HG03045 (cell line): ENCODE measurements around the gene COQ10B.
"Not testable (repeated sequence)": the region's sequence is repeated elsewhere in the genome, so short reads cannot be mapped to it uniquely, and the experiment has no call there.

Experiments
- ATAC-seq: cut with Tn5 transposase; IDR thresholded peaks from one replicate; pipeline ENCODE4 v1.9.1; 2021; ENCODE audit warnings: mild to moderate bottlenecking, moderate library complexity; ENCODE audit not compliant: unreplicated experiment

COQ10B gene

GRCh38 chr2:197453123-197453913 lies at the start of gene COQ10B:
Gene COQ10B, plus strand, starts transcription at chr2:197453552. Its CDS starts 9 bp downstream, at chr2:197453561.
- ATAC-seq: peak; percentile 97

- no peak for ATAC-seq
Measured at GRCh38 chr2:197405582-197405981, 47.8 kb upstream of the COQ10B start.

GRCh38 chr2:197414039-197414438 lies 39.3 kb upstream of the COQ10B start:
- ATAC-seq: no peak

GRCh38 chr2:197414515-197414914 lies 38.8 kb upstream of the COQ10B start:
- ATAC-seq: no peak

DNA sequence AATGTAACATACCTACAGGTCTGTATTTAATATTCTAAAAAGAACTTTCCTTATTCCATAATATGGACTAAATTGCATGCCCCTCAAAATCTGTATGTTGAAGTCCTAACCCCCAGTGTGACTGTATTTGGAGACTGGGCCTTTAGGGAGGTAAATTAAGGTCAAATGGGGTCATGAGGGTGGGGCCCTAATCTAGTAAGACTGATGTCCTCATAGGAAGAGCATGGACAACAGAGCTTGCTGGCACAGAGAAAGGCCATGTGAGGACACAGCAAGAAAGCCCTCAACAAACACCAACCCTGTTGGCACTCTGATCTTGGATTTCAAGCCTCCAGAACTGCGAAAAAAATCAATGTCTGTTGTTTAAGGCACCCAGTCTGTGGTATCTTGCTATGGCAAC lies 37.1 kb upstream of the COQ10B start:
- no peak for ATAC-seq

GRCh38 chr2:197419438-197419837 lies 33.9 kb upstream of the COQ10B start:
- ATAC-seq: no peak

DNA sequence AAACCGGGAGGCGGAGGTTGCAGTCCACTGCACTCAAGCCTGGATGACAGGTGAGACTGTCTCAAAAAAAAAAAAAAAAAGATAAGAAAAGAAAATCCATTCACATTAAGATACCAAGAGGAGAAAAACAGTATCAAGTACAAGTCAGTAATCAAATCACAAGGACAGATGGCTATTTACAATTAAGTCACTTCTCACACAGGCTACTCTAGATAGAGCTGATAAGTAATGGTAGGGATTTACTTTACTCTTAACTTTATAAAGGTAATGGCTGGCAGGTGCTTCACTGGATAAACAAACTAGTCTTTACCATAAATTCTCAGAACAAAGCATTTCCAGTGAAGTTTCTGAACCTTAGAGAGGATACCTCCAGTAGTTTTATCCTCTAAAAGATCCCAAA lies 30.0 kb upstream of the COQ10B start:
- no peak for ATAC-seq

DNA sequence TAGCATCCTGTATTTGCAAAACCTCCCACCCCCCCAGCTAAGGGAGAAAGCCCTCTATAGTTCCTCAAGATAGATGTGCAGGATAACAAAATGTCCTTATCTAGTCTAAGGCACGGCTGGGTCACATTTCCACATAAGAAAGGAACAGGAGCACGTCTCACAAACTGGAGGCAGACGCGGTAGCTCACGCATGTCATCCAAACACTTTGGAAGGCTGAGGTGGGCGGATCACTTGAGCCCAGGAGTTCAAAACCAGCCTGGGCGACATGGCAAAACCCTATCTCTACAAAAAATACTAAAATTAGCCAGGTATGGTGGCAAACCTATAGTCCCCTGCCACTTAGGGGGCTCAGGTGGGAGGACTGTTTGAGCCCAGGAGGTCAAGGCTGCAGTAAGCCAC lies 27.8 kb upstream of the COQ10B start:
- ATAC-seq: no peak

DNA sequence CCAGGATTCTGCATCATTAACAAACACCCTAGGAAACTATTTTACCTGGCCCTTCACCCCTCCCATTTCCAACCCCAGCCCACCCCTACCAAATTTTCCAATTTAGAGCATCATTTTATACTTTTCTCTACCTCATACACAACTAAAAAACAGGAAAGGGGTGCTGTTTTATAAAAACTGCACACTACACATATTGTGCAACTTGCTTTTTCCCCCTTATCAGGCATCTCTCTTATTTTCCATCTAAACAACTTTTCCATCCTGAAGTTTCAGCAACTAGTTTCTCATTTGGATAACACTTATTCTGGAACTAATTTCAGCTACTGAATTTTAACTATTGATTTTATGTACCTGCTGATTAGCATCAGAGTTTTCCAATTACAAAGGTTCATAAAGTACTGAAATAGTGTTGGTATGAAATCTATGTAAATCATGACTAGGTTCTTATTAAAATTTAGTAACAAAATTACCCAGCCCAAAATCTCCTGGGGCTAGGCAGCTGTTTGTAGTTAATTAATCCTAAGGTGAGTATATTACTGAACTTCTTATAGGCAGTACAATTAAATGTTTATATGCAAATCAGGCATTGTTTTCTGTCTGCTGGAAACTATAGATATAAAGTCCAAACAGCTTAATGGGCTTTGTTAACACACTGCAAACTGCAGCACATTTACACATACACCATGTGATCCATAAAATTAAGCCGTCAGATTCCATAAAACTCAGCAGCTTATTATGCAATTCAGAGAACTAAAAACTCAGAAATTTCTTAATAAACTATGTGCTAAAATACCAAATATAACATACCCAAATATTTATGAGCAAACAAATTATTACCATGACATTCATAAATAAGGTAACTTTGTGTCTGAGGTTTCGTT lies 26.4 kb upstream of the COQ10B start:
- ATAC-seq: no peak

- no peak for ATAC-seq
Measured at GRCh38 chr2:197427986-197428385, 25.4 kb upstream of the COQ10B start.

GRCh38 chr2:197431858-197432257 lies 21.5 kb upstream of the COQ10B start:
- no peak for ATAC-seq

DNA sequence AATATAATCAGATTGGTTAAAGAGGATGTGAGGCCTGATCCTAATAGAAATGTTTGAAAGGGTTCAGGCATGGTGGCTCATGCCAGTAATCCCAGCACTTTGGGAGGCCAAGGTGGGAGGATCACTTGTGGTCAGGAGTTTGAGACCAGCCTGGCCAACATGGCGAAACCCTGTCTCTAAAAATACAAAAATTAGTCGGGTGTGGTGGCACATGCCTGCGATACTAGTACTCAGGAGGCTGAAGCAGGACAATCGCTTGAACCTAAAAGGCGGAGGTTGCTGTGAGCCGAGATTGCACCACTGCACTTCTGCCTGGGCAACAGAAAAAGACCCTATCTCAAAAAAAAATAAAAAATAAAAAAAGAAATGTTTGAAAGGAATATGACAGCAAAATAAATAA lies 20.8 kb upstream of the COQ10B start:
- ATAC-seq: not testable (repeated sequence)

- no peak for ATAC-seq
Measured at GRCh38 chr2:197433780-197434438, 19.4 kb upstream of the COQ10B start.

GRCh38 chr2:197434541-197435513 lies 18.5 kb upstream of the COQ10B start, which contains the start of gene SF3B1:
Gene SF3B1, minus strand, starts transcription at chr2:197435028. Its CDS starts 29 bp downstream, at chr2:197434999.
- ATAC-seq: peak; percentile 95

- ATAC-seq: no peak
Measured at GRCh38 chr2:197435598-197436420, 17.5 kb upstream of the COQ10B start.

DNA sequence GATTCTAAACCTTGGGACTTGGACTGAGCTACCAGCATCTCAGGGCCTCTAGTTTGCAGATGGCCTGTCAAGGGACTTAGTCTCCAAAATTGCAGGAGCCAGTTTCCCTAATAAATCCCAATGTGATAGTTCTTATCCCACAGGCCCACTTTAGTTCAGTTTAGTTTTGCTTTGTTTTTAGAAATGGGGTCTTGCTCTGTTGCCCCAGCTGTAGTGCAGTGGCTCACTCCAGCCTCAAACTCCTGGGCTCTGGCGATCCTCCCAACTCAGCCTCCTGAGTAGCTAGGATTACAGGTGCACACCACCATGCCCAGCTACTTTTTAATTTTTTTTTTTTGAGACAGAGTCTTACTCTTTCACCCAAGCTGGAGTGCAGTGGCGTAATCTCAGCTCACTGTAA lies 16.0 kb upstream of the COQ10B start:
- ATAC-seq: no peak

- no peak for ATAC-seq
Measured at GRCh38 chr2:197442857-197443256, 10.5 kb upstream of the COQ10B start.

DNA sequence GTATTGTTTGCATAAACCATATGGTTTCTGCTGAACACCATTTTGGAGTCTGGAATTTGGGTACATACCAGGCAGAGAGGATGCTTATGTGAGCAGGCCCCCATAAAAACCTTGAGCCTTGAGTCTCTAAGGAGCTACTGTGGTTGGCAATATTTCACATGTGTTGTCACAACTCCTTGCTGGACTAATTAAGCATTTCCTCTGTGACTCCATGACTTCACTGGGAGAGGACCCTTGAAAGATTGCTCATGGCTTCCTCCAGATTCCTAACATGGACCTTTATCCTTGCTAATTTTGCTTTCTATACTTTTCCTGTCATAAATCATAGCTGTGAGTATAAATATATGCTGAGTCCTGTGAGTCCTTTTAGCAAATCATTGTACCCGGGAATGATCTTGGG lies 7.6 kb upstream of the COQ10B start:
- ATAC-seq: no peak

GRCh38 chr2:197446844-197447243 lies 6.5 kb upstream of the COQ10B start:
- no peak for ATAC-seq
